WTC11 (cell line): ENCODE measurements around the gene HELZ.

ENCODE experiments used
- ARID4B ChIP-seq: sonication (generic); formaldehyde crosslinking; IDR thresholded peaks from 2 replicates; pipeline ENCODE4 v1.8.0; 2023; ENCODE audit warnings: missing genetic modification reagents, mild to moderate bottlenecking, borderline replicate concordance
- CREB1 ChIP-seq: sonication (generic); formaldehyde crosslinking; IDR thresholded peaks from 2 replicates; pipeline ENCODE4 v1.8.0; 2023; ENCODE audit warnings: mild to moderate bottlenecking, missing genetic modification reagents
- ESRRA ChIP-seq: sonication (generic); formaldehyde crosslinking; IDR thresholded peaks from 2 replicates; pipeline ENCODE4 v1.8.1; 2022; ENCODE audit warnings: mild to moderate bottlenecking, missing genetic modification reagents, borderline replicate concordance
- FOXP4 ChIP-seq: sonication (generic); formaldehyde crosslinking; IDR thresholded peaks from 2 replicates; pipeline ENCODE4 v1.8.0; 2022; ENCODE audit warnings: mild to moderate bottlenecking, missing genetic modification reagents
- IRF2 ChIP-seq: sonication (generic); formaldehyde crosslinking; IDR thresholded peaks from 2 replicates; pipeline ENCODE4 v1.8.0; 2022; ENCODE audit warnings: low read depth, missing genetic modification reagents, borderline replicate concordance
- NFYB ChIP-seq: sonication (generic); formaldehyde crosslinking; conservative IDR thresholded peaks from 2 replicates; pipeline ENCODE4 v1.8.0; 2022; ENCODE audit warnings: low read depth, missing genetic modification reagents
- USF1 ChIP-seq: sonication (generic); formaldehyde crosslinking; IDR thresholded peaks from 2 replicates; pipeline ENCODE4 v1.8.0; 2022; ENCODE audit warnings: mild to moderate bottlenecking, missing genetic modification reagents
- ZNF121 ChIP-seq: sonication (generic); formaldehyde crosslinking; IDR thresholded peaks from 2 replicates; pipeline ENCODE4 v1.8.0; 2023; ENCODE audit warnings: missing genetic modification reagents
- ZNF396 ChIP-seq: fragments of 250-450 bp; sonication (Bioruptor Pico); IDR thresholded peaks from 2 replicates; pipeline ENCODE4 v1.8.0; 2021; ENCODE audit warnings: mild to moderate bottlenecking, moderate library complexity, borderline replicate concordance
- TF ChIP-seq, protein P1 (sequence below): fragments of 200-600 bp; IDR thresholded peaks from 2 replicates; pipeline ENCODE4 v1.8.0; 2022; ENCODE audit warnings: antibody characterized with exemption
- TF ChIP-seq, protein P2 (sequence below): sonication (generic); formaldehyde crosslinking; IDR thresholded peaks from 2 replicates; pipeline ENCODE4 v1.8.1; 2023; ENCODE audit warnings: mild to moderate bottlenecking, missing genetic modification reagents, borderline replicate concordance
- TF ChIP-seq, protein P3 (sequence below): sonication (generic); formaldehyde crosslinking; IDR thresholded peaks from 2 replicates; pipeline ENCODE4 v1.8.1; 2022; ENCODE audit warnings: mild to moderate bottlenecking, moderate library complexity, missing genetic modification reagents
- TF ChIP-seq, protein P4 (sequence below): fragments of 250-450 bp; sonication (Bioruptor Pico); IDR thresholded peaks from 2 replicates; pipeline ENCODE4 v1.9.0; 2021; ENCODE audit warnings: moderate library complexity, mild to moderate bottlenecking, inconsistent platforms, borderline replicate concordance

DNA sequence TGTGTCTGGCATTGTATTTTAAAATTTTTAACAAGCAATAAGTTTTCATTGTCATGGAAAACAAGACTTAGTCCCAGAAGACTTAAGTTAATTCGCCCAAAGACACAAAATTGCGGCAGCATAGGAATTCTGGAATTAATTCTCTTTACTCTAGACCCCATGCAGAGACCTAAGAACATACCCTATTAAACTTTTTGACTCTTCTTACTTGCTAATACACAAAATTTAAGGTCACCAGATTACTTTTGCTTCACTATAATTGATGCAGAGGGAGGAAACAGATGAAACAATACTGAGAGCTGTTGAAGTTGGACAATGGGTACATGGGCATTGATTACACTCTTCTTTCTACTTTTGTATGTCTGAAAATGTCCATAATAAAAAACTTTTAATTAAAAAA is 12.6 kb downstream of the HELZ start:
- TF ChIP-seq, protein P1, sequence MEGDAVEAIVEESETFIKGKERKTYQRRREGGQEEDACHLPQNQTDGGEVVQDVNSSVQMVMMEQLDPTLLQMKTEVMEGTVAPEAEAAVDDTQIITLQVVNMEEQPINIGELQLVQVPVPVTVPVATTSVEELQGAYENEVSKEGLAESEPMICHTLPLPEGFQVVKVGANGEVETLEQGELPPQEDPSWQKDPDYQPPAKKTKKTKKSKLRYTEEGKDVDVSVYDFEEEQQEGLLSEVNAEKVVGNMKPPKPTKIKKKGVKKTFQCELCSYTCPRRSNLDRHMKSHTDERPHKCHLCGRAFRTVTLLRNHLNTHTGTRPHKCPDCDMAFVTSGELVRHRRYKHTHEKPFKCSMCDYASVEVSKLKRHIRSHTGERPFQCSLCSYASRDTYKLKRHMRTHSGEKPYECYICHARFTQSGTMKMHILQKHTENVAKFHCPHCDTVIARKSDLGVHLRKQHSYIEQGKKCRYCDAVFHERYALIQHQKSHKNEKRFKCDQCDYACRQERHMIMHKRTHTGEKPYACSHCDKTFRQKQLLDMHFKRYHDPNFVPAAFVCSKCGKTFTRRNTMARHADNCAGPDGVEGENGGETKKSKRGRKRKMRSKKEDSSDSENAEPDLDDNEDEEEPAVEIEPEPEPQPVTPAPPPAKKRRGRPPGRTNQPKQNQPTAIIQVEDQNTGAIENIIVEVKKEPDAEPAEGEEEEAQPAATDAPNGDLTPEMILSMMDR: no peak
- TF ChIP-seq ZNF396 (CRISPR knock-in tag) (no peak), ESRRA (CRISPR knock-in tag) (no peak), ZNF121 (CRISPR knock-in tag) (no peak), NFYB (CRISPR knock-in tag) (no peak), IRF2 (CRISPR knock-in tag) (no peak), CREB1 (CRISPR knock-in tag) (no peak), FOXP4 (CRISPR knock-in tag) (no peak), ARID4B (CRISPR knock-in tag) (no peak), USF1 (no peak)
- TF ChIP-seq, protein P2, sequence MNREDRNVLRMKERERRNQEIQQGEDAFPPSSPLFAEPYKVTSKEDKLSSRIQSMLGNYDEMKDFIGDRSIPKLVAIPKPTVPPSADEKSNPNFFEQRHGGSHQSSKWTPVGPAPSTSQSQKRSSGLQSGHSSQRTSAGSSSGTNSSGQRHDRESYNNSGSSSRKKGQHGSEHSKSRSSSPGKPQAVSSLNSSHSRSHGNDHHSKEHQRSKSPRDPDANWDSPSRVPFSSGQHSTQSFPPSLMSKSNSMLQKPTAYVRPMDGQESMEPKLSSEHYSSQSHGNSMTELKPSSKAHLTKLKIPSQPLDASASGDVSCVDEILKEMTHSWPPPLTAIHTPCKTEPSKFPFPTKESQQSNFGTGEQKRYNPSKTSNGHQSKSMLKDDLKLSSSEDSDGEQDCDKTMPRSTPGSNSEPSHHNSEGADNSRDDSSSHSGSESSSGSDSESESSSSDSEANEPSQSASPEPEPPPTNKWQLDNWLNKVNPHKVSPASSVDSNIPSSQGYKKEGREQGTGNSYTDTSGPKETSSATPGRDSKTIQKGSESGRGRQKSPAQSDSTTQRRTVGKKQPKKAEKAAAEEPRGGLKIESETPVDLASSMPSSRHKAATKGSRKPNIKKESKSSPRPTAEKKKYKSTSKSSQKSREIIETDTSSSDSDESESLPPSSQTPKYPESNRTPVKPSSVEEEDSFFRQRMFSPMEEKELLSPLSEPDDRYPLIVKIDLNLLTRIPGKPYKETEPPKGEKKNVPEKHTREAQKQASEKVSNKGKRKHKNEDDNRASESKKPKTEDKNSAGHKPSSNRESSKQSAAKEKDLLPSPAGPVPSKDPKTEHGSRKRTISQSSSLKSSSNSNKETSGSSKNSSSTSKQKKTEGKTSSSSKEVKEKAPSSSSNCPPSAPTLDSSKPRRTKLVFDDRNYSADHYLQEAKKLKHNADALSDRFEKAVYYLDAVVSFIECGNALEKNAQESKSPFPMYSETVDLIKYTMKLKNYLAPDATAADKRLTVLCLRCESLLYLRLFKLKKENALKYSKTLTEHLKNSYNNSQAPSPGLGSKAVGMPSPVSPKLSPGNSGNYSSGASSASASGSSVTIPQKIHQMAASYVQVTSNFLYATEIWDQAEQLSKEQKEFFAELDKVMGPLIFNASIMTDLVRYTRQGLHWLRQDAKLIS (CRISPR knock-in tag): no peak
- TF ChIP-seq, protein P3, sequence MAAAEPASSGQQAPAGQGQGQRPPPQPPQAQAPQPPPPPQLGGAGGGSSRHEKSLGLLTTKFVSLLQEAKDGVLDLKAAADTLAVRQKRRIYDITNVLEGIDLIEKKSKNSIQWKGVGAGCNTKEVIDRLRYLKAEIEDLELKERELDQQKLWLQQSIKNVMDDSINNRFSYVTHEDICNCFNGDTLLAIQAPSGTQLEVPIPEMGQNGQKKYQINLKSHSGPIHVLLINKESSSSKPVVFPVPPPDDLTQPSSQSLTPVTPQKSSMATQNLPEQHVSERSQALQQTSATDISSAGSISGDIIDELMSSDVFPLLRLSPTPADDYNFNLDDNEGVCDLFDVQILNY (CRISPR knock-in tag): no peak
- TF ChIP-seq, protein P4, sequence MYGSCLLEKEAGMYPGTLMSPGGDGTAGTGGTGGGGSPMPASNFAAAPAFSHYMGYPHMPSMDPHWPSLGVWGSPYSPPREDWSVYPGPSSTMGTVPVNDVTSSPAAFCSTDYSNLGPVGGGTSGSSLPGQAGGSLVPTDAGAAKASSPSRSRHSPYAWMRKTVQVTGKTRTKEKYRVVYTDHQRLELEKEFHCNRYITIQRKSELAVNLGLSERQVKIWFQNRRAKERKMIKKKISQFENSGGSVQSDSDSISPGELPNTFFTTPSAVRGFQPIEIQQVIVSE (CRISPR knock-in tag): no peak
